HG03139 (cell line): Measurements from ENCODE around the gene TRMO.

ENCODE experiments used
- ATAC-seq: cut with Tn5 transposase; IDR thresholded peaks from one replicate; pipeline ENCODE4 v1.9.1; 2021; ENCODE audit not compliant: unreplicated experiment

The TRMO gene

GRCh38 chr9:97860451-97861147 is 61.7 kb downstream of the TRMO start:
- no peak for ATAC-seq

GRCh38 chr9:97859346-97859745 is 63.0 kb downstream of the TRMO start:
- no peak for ATAC-seq

- ATAC-seq, result no peak
These were observed 63.5 kb downstream of the TRMO start for GRCh38 chr9:97858826-97859225.

- ATAC-seq, result no peak
These were observed 63.9 kb downstream of the TRMO start for GRCh38 chr9:97858393-97858713.

- no peak for ATAC-seq
These were observed 64.5 kb downstream of the TRMO start for GRCh38 chr9:97857606-97858392.

- no peak for ATAC-seq
These were observed 65.3 kb downstream of the TRMO start for GRCh38 chr9:97856857-97857605.

GRCh38 chr9:97855899-97856298 is 66.4 kb downstream of the TRMO start:
- no peak for ATAC-seq

- ATAC-seq, result no peak
These were observed 66.8 kb downstream of the TRMO start for GRCh38 chr9:97855486-97855875.

- ATAC-seq, result no peak
These were observed 67.4 kb downstream of the TRMO start for GRCh38 chr9:97854696-97855485.
